Measurements from ENCODE around the gene PACSIN1.

PACSIN1 gene

GRCh38 chr6:34514593-34515472, 49.0 kb downstream of the PACSIN1 start:
- H3K4me1 ChIP-seq (ENCODE audit: control insufficient read depth in 1 of 2, insufficient read depth in 2 of 2, low read length in 2 of 2), result peaks cover 0 to 2% of the 10 kb centered on the region in 2 experiments
- no peak overlapping the region for H4K8ac ChIP-seq (ENCODE audit: low read depth, low read length)
- no peak overlapping the region for H2BK5ac ChIP-seq (ENCODE audit: low read depth, low read length, poor library complexity)
- no peak overlapping the region for H3K23ac ChIP-seq (ENCODE audit: low read length)
- H3K27me3 ChIP-seq (ENCODE audit: insufficient read depth, low read length), result peaks cover 10% of the 10 kb centered on the region
- no peak overlapping the region for H2AFZ ChIP-seq (ENCODE audit: insufficient read depth, low read length, poor library complexity)
- no peaks in the 10 kb centered on the region for H3K79me1 ChIP-seq (ENCODE audit: low read length)
- no peak overlapping the region for H3K9ac ChIP-seq (ENCODE audit: low read length)
- no CpG with 5 or more reads among the region's 34 CpGs for WGBS (ENCODE audit: extremely low coverage, insufficient coverage, insufficient read length)
- H2BK120ac ChIP-seq (ENCODE audit: insufficient read depth, low read length, poor library complexity), result no peak overlapping the region
- H3K4ac ChIP-seq (ENCODE audit: low read depth, low read length), result no peak overlapping the region
- no peak overlapping the region for H2BK12ac ChIP-seq (ENCODE audit: low read length)
- H3K9me3 ChIP-seq (ENCODE audit: insufficient read depth, low read depth, low read length), result no peaks in the 10 kb centered on the region
- H4K91ac ChIP-seq (ENCODE audit: low read depth, low read length), result no peak overlapping the region
- no peak overlapping the region for H2AK5ac ChIP-seq (ENCODE audit: low read length)
- H3K4me3 ChIP-seq (ENCODE audit: low read depth, low read length), result no peak overlapping the region
- H3K36me3 ChIP-seq (ENCODE audit: control insufficient read depth in 1 of 2, insufficient read depth in 2 of 2, low read length in 2 of 2), result no peaks in the 10 kb centered on the region
- no peak overlapping the region for H3K18ac ChIP-seq (ENCODE audit: low read length)
- H4K12ac ChIP-seq (ENCODE audit: low read depth, low read length), result no peak overlapping the region
- no peak overlapping the region for H3K14ac ChIP-seq (ENCODE audit: low read length)
- DNase-seq, result no peak
- H3K79me2 ChIP-seq (ENCODE audit: control insufficient read depth, insufficient read depth, low read length, poor library complexity), result no peaks in the 10 kb centered on the region
- no peak overlapping the region for H3K27ac ChIP-seq (ENCODE audit: low read depth, low read length)
- H3K4me2 ChIP-seq (ENCODE audit: low read length), result peak overlapping the region; percentile 21

DNA sequence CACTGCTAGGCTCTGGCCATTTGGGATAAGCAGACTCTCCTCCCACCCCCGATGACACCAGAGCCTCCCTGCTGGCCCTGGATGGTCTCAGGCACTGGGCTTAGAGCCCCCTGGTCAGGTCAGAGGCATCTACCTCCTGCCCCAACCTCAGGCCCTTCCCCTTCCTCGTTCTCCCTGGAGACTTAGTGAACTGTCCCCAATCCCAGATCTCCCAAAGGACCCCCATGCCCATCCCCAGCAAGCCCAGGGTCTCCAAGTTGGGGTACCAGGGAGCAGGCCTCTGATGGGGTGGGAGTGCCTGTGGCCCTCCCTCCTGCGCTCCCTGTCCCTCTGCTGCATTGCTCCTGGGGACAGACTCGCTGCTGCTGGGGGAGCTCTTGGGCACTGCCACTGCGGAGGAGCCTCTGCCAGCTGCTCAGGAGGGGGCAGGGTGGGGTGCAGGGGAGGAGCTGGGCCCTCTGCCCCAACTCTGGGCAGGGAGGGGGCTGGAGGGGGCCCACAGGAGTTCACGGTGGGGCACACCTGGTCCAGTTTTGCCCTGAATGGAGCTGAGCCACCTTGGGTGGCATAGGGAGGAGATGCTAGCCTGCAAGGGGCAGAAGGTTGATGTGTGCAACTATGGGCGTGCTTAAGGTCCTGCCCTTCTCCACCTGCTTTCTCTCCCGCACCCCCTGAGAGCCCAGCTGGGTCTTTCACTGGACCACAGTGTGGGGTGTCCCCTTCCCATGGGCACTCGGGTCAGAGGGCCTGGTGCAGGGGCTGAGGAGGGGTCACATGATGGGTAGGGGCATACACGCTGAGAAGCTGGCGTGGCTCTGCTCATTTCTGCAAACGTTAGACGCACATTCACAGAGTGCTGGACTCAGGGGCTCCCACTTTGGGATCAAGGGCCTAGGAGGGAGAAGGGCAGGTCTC, 49.9 kb downstream of the PACSIN1 start:
- H3K18ac ChIP-seq (ENCODE audit: low read length), result no peak overlapping the region
- H2BK12ac ChIP-seq (ENCODE audit: low read length), result no peak overlapping the region
- H4K12ac ChIP-seq (ENCODE audit: low read depth, low read length), result no peak overlapping the region
- no CpG with 5 or more reads among the region's 13 CpGs for WGBS (ENCODE audit: extremely low coverage, insufficient coverage, insufficient read length)
- H3K79me1 ChIP-seq (ENCODE audit: low read length), result no peaks in the 10 kb centered on the region
- H2AK5ac ChIP-seq (ENCODE audit: low read length), result no peak overlapping the region
- H3K23ac ChIP-seq (ENCODE audit: low read length), result no peak overlapping the region
- no peak overlapping the region for H4K8ac ChIP-seq (ENCODE audit: low read depth, low read length)
- no peak overlapping the region for H3K4me2 ChIP-seq (ENCODE audit: low read length)
- no peak overlapping the region for H3K4ac ChIP-seq (ENCODE audit: low read depth, low read length)
- no peaks in the 10 kb centered on the region for H3K79me2 ChIP-seq (ENCODE audit: control insufficient read depth, insufficient read depth, low read length, poor library complexity)
- peaks cover 0 to 2% of the 10 kb centered on the region in 2 experiments for H3K4me1 ChIP-seq (ENCODE audit: control insufficient read depth in 1 of 2, insufficient read depth in 2 of 2, low read length in 2 of 2)
- no peak overlapping the region for H2BK120ac ChIP-seq (ENCODE audit: insufficient read depth, low read length, poor library complexity)
- peaks cover 10% of the 10 kb centered on the region for H3K27me3 ChIP-seq (ENCODE audit: insufficient read depth, low read length)
- H3K4me3 ChIP-seq (ENCODE audit: low read depth, low read length), result no peak overlapping the region
- no peak overlapping the region for H3K27ac ChIP-seq (ENCODE audit: low read depth, low read length)
- no peaks in the 10 kb centered on the region for H3K9me3 ChIP-seq (ENCODE audit: insufficient read depth, low read depth, low read length)
- no peak overlapping the region for H2BK5ac ChIP-seq (ENCODE audit: low read depth, low read length, poor library complexity)
- no peak overlapping the region for H2AFZ ChIP-seq (ENCODE audit: insufficient read depth, low read length, poor library complexity)
- no peaks in the 10 kb centered on the region for H3K36me3 ChIP-seq (ENCODE audit: control insufficient read depth in 1 of 2, insufficient read depth in 2 of 2, low read length in 2 of 2)
- no peak overlapping the region for H4K91ac ChIP-seq (ENCODE audit: low read depth, low read length)
- DNase-seq, result no peak
- H3K14ac ChIP-seq (ENCODE audit: low read length), result no peak overlapping the region
- no peak overlapping the region for H3K9ac ChIP-seq (ENCODE audit: low read length)

GRCh38 chr6:34516391-34517324, 50.8 kb downstream of the PACSIN1 start:
- Histone ChIP-seq H4K12ac (ENCODE audit: low read depth, low read length) (no peak overlapping the region), H3K4me2 (ENCODE audit: low read length) (no peak overlapping the region), H3K27ac (ENCODE audit: low read depth, low read length) (no peak overlapping the region), H2AK5ac (ENCODE audit: low read length) (no peak overlapping the region), H3K79me1 (ENCODE audit: low read length) (no peaks in the 10 kb centered on the region), H3K27me3 (ENCODE audit: insufficient read depth, low read length) (peaks cover 10% of the 10 kb centered on the region), H3K79me2 (ENCODE audit: control insufficient read depth, insufficient read depth, low read length, poor library complexity) (no peaks in the 10 kb centered on the region), H4K91ac (ENCODE audit: low read depth, low read length) (no peak overlapping the region), H2BK120ac (ENCODE audit: insufficient read depth, low read length, poor library complexity) (no peak overlapping the region), H3K36me3 (ENCODE audit: control insufficient read depth in 1 of 2, insufficient read depth in 2 of 2, low read length in 2 of 2) (no peaks in the 10 kb centered on the region), H2AFZ (ENCODE audit: insufficient read depth, low read length, poor library complexity) (no peak overlapping the region), H3K4me3 (ENCODE audit: low read depth, low read length) (no peak overlapping the region), H3K9me3 (ENCODE audit: insufficient read depth, low read depth, low read length) (no peaks in the 10 kb centered on the region), H4K8ac (ENCODE audit: low read depth, low read length) (no peak overlapping the region), H2BK12ac (ENCODE audit: low read length) (no peak overlapping the region), H3K4me1 (ENCODE audit: control insufficient read depth in 1 of 2, insufficient read depth in 2 of 2, low read length in 2 of 2) (peaks cover 0 to 2% of the 10 kb centered on the region in 2 experiments), H3K23ac (ENCODE audit: low read length) (no peak overlapping the region), H3K4ac (ENCODE audit: low read depth, low read length) (no peak overlapping the region), H3K18ac (ENCODE audit: low read length) (no peak overlapping the region), H2BK5ac (ENCODE audit: low read depth, low read length, poor library complexity) (no peak overlapping the region), H3K14ac (ENCODE audit: low read length) (no peak overlapping the region), H3K9ac (ENCODE audit: low read length) (no peak overlapping the region)
- no CpG with 5 or more reads among the region's 22 CpGs for WGBS (ENCODE audit: extremely low coverage, insufficient coverage, insufficient read length)
- DNase-seq, result no peak

GRCh38 chr6:34517461-34517881, 51.6 kb downstream of the PACSIN1 start:
- no peak overlapping the region for H2BK5ac ChIP-seq (ENCODE audit: low read depth, low read length, poor library complexity)
- no peak overlapping the region for H3K4ac ChIP-seq (ENCODE audit: low read depth, low read length)
- no CpG with 5 or more reads among the region's 4 CpGs for WGBS (ENCODE audit: extremely low coverage, insufficient coverage, insufficient read length)
- H3K9ac ChIP-seq (ENCODE audit: low read length), result no peak overlapping the region
- no peaks in the 10 kb centered on the region for H3K36me3 ChIP-seq (ENCODE audit: control insufficient read depth in 1 of 2, insufficient read depth in 2 of 2, low read length in 2 of 2)
- H3K4me1 ChIP-seq (ENCODE audit: control insufficient read depth in 1 of 2, insufficient read depth in 2 of 2, low read length in 2 of 2), result peaks cover 0 to 2% of the 10 kb centered on the region in 2 experiments
- no peak overlapping the region for H4K91ac ChIP-seq (ENCODE audit: low read depth, low read length)
- no peak for DNase-seq
- no peak overlapping the region for H2AFZ ChIP-seq (ENCODE audit: insufficient read depth, low read length, poor library complexity)
- no peak overlapping the region for H2BK120ac ChIP-seq (ENCODE audit: insufficient read depth, low read length, poor library complexity)
- H3K27ac ChIP-seq (ENCODE audit: low read depth, low read length), result no peak overlapping the region
- H2AK5ac ChIP-seq (ENCODE audit: low read length), result no peak overlapping the region
- H3K79me1 ChIP-seq (ENCODE audit: low read length), result no peaks in the 10 kb centered on the region
- H3K4me3 ChIP-seq (ENCODE audit: low read depth, low read length), result no peak overlapping the region
- H2BK12ac ChIP-seq (ENCODE audit: low read length), result no peak overlapping the region
- no peaks in the 10 kb centered on the region for H3K9me3 ChIP-seq (ENCODE audit: insufficient read depth, low read depth, low read length)
- H3K18ac ChIP-seq (ENCODE audit: low read length), result no peak overlapping the region
- H3K4me2 ChIP-seq (ENCODE audit: low read length), result no peak overlapping the region
- no peaks in the 10 kb centered on the region for H3K79me2 ChIP-seq (ENCODE audit: control insufficient read depth, insufficient read depth, low read length, poor library complexity)
- no peak overlapping the region for H4K8ac ChIP-seq (ENCODE audit: low read depth, low read length)
- H3K27me3 ChIP-seq (ENCODE audit: insufficient read depth, low read length), result peaks cover 10% of the 10 kb centered on the region
- H4K12ac ChIP-seq (ENCODE audit: low read depth, low read length), result no peak overlapping the region
- no peak overlapping the region for H3K23ac ChIP-seq (ENCODE audit: low read length)
- H3K14ac ChIP-seq (ENCODE audit: low read length), result no peak overlapping the region

All from trophoblast cell (in vitro differentiated cells and primary cell).